Activated naive CD8-positive, alpha-beta T cell treated with anti-CD3 and anti-CD28 coated beads for 36 hours (primary cell): Measurements from ENCODE around the gene ACOT8. TPM values are rescaled to one million over a fixed set of nuclear protein-coding genes. Genes with fewer than 3 reads are reported as not detected.
"Not testable (repeated sequence)": the region's sequence is repeated elsewhere in the genome, so short reads cannot be mapped to it uniquely, and the experiment has no call there.

Experiments used
- DNase-seq: peaks from one replicate; pipeline ENCODE4 v3.0.0; 2021
- H3K27ac Mint-ChIP-seq: one replicate; pipeline ENCODE4 v1.8.0; 2022; ENCODE audit warnings: mild to moderate bottlenecking, moderate library complexity, mixed read lengths
- H3K27me3 Mint-ChIP-seq: one replicate; pipeline ENCODE4 v1.8.0; 2022; ENCODE audit warnings: mild to moderate bottlenecking, mixed read lengths
- H3K36me3 Mint-ChIP-seq: one replicate; pipeline ENCODE4 v1.8.0; 2021; ENCODE audit warnings: mild to moderate bottlenecking, mixed read lengths
- H3K4me1 Mint-ChIP-seq: one replicate; pipeline ENCODE4 v1.8.0; 2021; ENCODE audit warnings: mixed read lengths
- H3K4me3 Mint-ChIP-seq: one replicate; pipeline ENCODE4 v1.8.0; 2022; ENCODE audit warnings: mild to moderate bottlenecking, moderate library complexity, mixed read lengths
- H3K9me3 Mint-ChIP-seq: one replicate; pipeline ENCODE4 v1.8.0; 2022; ENCODE audit warnings: mixed read lengths
- total RNA-seq, 2 experiments: library from RNA; stranded (reverse); gene quantifications; one replicate each; pipeline ENCODE4 v1.2.3, GENCODE V29; 2021

The ACOT8 gene
- 10 to 100 TPM; 18.6 to 19.3 TPM for total RNA-seq

DNA sequence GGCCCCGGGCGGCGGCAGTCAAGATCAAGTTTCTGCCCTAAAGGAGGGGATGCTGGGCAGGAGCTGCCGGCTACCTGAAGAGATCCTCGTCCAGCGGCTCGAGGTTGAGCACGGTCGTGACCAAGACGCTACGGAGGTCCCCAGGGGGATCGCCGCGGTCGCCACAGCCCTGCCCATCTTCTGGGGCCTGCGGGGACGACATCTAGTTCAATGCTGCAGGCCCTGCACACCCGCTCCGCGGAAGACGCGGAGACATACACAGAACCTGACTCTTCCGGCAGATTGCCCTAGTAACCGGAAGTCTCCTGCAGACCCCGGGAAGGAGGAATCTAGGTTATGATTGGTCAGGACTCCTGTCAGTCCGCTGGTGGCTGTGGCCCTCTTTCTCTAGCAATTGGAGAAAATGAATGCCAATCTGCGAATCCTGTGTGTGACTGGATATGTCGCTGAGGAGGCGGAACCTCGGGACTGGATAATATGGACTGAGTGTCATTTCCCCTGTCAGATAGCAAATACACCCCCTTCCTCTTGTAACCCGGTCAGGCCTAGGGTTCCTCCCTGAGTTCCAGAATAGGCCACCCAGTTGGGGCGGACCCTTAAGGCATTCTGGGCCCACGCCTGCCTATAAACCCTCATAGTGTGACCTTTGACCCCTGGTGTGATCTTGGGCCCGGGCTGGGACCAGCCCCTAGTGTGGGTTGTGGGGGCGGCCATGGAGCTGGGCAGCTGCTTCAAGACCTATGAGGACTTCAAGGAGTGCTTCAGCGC, at the start of gene ACOT8, which contains the start of gene ZSWIM3:
ACOT8 (minus strand) TSS at position 279 of the 768 bp plus-strand sequence; CDS start at position 202, 77 bp downstream.
ZSWIM3 (plus strand) TSS at position 501 of the 768 bp plus-strand sequence; CDS start at position 713, 212 bp downstream.
- Mint-ChIP-seq H3K4me3 (peak within 1 kb of the TSS; percentile 96), H3K4me1 (peaks cover 42% of the 10 kb centered on the region), H3K9me3 (no peaks in the 10 kb centered on the region), H3K36me3 (peaks cover 6% of the 10 kb centered on the region), H3K27me3 (no peaks in the 10 kb centered on the region), H3K27ac (peak within 1 kb of the TSS; percentile 98)
- DNase-seq = peak; percentile 91

DNA sequence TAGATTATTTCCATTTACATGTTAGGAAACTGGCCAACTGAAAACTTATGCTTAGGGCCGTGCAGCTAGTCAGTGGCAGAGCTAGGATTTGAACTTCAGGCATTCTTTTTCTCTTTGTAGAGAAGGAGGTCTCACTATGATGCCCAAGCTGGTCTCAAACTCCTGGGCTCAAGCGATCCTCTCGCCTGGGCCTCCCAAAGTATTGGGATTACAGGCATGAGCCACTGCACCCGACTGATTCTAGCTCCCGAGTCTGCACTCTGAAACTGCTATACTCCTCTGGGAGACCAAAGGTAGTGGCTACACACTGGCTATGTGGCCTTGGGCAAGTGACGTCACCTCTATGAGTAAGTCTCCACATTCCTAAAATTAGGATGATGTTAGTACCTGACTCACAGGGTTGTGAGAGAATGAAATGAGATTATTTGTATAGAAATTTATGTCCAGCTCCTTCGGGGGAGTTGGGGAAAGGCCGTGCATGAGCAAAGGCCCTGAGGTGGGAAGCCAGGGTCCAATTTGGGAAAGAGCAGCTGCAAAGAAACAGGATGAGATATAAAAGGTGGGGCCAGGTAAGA, 48.4 kb upstream of the ACOT8 start:
- H3K9me3 Mint-ChIP-seq = no peaks in the 10 kb centered on the region
- no peaks in the 10 kb centered on the region for H3K36me3 Mint-ChIP-seq
- H3K4me3 Mint-ChIP-seq = no peak overlapping the region
- no peak overlapping the region for H3K27ac Mint-ChIP-seq
- H3K27me3 Mint-ChIP-seq = no peaks in the 10 kb centered on the region
- no peak for DNase-seq
- peaks cover 1% of the 10 kb centered on the region for H3K4me1 Mint-ChIP-seq

DNA sequence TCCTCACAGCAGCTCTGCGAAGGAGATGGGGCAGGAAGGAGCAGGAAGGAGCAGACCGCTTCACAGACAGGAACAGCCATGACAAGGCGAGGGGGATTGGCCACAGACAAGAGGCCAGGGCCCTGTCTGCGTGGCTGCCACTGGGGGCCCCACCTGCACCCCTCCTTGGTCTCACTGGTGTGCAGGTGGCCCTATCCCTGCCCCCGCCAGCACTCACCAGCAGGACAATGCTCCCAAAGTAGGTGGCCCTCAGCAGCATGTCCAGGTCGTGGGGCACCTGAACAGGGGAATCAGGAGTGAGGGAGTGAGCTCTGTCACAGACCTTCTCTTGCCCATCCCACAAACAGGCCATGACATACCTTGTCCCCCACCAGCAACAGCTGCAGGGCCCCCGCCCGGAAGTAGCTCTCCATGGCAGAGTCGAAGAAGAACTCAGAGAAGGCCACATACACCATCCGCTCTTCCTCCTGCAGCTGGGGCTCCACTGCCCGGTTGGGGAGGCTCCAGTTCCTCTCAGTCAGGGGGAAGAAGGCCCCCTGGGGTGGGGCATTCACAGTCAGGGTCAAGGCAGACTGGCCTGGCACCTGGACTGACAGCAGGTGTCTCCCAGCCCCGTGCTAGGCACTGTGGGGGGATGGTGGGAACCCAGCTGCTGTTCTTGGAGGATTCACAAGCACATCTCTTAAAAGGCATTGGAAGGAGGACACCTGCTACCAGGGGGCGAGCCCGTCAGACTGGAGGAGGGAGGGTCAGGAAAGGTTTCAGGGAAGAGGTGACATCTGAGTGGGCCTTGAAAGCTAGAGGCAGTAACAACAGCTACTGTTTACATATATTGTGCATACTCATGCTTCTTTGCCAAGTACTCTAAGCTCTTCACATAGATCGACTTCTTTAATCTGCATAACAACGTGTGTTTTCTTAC, 47.7 kb upstream of the ACOT8 start:
- DNase-seq = no peak
- Mint-ChIP-seq H3K36me3 (no peaks in the 10 kb centered on the region), H3K27ac (no peak overlapping the region), H3K4me3 (no peak overlapping the region), H3K4me1 (no peaks in the 10 kb centered on the region), H3K9me3 (no peaks in the 10 kb centered on the region), H3K27me3 (no peaks in the 10 kb centered on the region)

DNA sequence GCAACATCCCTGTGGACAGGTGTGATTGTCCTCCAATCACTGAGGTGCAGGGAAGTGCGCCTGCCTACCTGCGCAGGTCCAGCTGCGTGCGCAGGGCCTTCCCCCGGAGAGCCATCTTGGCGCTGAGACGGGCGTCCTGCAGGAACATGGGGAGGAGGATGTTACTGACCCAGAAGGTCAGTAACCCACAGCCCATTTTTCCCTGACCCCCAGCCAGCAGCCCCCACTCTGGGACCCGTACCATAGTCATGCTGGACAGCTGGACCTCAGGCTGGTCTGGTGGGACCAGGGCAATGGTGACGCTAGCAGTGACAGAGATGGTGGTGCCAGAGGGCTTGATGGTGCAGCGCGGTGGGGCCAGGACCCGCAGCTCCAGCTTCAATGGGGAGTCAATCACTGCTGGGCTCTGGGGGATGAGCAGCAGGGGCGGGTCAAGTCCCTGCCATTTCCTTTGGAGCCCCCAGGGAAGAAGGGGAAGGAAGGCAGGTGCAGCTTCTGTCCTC, 45.1 kb upstream of the ACOT8 start:
- Mint-ChIP-seq H3K36me3 (no peaks in the 10 kb centered on the region), H3K4me1 (no peaks in the 10 kb centered on the region), H3K27ac (no peak overlapping the region), H3K27me3 (no peaks in the 10 kb centered on the region), H3K9me3 (no peaks in the 10 kb centered on the region), H3K4me3 (no peak overlapping the region)
- DNase-seq = no peak

DNA sequence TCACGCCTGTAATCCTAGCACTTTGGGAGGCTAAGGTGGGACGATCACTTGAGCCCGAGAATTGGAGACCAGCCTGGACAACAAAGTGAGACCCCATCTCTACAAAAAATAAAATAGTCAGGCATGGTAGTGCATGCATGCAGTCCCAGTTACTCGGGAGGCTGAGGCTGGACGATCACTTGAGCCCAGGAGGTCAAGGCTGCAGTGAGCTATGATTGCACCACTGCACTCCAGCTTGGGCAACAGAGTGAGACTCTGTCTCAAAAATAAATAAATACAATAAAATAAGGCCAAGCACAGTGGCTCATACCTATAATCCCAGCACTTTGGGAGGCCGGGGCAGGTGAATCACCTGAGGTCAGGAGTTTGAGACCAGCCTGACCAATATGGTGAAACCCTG, 44.1 kb upstream of the ACOT8 start:
- not testable (repeated sequence) for H3K9me3 Mint-ChIP-seq, H3K4me1 Mint-ChIP-seq, DNase-seq, H3K36me3 Mint-ChIP-seq, H3K4me3 Mint-ChIP-seq, H3K27ac Mint-ChIP-seq, H3K27me3 Mint-ChIP-seq

DNA sequence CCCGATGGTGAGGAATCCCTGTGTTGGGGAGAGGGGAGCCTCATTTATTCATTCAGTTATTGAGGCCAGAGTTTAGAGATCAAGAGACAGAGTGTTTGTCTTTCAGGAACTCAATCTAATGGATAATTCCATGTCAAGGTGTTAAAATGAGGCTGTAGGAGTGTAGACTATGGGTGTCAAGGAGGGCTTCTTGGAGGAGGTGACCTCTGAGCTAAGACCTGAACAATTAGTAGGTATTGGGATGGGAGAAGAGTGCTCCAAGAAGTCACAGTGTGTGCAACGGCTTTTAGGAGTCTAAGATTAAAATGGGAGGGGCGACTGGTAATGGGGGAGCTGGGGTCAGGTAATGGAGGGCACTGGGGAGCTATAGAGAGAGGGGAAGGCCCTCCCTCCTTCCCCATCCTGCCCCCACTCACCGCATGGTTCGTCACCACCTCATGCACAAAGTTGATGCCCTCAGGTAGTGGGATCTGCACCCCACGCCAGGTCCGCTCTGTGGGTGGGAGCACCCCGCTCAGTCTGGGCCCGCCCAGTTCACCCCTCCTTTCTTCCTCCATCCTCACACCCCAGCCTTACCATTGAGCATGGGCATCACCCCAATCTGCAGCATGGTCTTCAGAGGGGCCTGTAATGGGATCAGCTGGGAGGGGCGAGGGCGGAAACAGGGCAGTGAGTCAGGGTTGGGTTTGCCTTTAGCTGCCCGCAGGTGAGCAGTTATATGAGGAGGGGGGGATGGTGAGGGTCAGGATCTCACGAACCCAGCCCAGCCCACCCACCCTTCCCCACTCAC, 42.0 kb upstream of the ACOT8 start:
- Mint-ChIP-seq H3K27ac (no peak overlapping the region), H3K9me3 (no peaks in the 10 kb centered on the region), H3K4me3 (no peak overlapping the region), H3K27me3 (no peaks in the 10 kb centered on the region), H3K4me1 (peaks cover under 1% of the 10 kb centered on the region), H3K36me3 (peaks cover 2% of the 10 kb centered on the region)
- no peak for DNase-seq

DNA sequence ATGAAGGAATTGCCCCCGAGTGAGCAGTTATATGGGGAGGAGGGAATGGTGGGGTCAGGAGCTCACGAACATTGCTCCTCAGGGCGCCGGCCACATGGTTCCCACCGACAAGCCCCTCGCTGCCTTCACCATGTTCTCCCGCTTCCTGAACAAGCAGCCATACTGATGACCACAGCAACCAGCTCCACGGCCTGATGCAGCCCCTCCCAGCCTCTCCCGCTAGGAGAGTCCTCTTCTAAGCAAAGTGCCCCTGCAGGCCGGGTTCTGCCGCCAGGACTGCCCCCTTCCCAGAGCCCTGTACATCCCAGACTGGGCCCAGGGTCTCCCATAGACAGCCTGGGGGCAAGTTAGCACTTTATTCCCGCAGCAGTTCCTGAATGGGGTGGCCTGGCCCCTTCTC, 41.1 kb upstream of the ACOT8 start:
- Mint-ChIP-seq H3K9me3 (no peaks in the 10 kb centered on the region), H3K27me3 (no peaks in the 10 kb centered on the region), H3K4me1 (peaks cover 6% of the 10 kb centered on the region), H3K27ac (no peak overlapping the region), H3K4me3 (no peak overlapping the region), H3K36me3 (peaks cover 7% of the 10 kb centered on the region)
- no peak for DNase-seq

DNA sequence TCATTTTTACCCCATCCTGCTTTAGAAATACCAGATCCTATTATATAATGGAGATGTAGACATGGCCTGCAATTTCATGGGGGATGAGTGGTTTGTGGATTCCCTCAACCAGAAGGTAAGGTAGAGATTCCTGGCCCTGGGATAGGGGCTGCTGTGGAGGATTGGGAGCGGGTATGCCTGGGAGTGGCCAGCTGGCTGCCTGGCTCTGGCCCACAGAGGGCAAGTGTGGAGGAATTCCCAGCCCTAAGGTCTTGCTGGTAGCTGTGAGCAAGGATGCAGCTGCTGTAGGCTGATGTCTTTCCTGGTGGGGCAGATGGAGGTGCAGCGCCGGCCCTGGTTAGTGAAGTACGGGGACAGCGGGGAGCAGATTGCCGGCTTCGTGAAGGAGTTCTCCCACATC, 40.5 kb upstream of the ACOT8 start:
- Mint-ChIP-seq H3K9me3 (no peaks in the 10 kb centered on the region), H3K36me3 (peaks cover 9% of the 10 kb centered on the region), H3K27ac (no peak overlapping the region), H3K4me1 (peaks cover 11% of the 10 kb centered on the region), H3K4me3 (no peak overlapping the region), H3K27me3 (no peaks in the 10 kb centered on the region)
- DNase-seq = no peak

DNA sequence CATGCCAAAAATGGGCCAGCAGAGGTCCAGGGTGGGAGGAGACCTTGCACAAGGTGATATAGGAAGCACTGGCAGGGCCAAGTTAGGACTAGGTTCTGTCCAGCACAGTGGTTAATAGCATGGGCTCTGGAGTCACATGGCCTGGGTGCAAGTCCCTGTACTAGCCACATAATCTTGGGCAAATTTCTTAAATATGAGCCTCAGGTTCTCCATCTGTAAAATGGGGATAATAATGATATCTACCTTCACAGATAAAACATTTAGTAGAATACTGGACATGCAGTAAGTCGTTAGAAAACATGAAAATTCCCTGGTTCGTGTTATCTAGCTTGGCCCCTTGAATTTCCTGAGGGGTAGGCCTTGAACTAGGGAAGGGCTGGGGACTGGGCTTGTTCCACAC, 40.1 kb upstream of the ACOT8 start:
- no peak for DNase-seq
- H3K36me3 Mint-ChIP-seq = peaks cover 9% of the 10 kb centered on the region

DNA sequence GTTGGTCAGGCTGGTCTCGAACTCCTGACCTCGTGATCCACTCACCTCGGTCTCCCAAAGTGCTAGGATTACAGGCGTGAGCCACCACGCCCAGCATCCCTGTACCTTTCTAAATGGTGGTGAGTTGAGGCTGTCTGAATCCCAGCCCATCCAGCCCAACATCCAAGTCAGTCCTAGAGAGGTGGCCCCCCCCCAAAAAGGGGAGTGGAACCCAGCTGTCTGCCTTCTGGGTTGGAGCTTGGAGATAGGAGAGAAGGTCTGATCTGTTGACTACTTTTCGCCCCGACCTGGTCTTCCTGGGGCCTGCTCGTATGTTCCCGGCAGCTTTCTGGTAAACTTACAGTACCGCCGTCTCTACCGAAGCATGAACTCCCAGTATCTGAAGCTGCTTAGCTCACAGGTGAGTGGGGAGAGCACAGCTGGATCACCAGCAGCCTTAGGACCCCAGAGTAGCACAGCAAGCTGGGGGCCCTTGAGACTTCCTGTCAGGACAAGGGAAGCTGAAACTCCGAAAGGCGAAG, 39.5 kb upstream of the ACOT8 start:
- H3K4me1 Mint-ChIP-seq = peaks cover 19% of the 10 kb centered on the region
- H3K9me3 Mint-ChIP-seq = no peaks in the 10 kb centered on the region
- no peak for DNase-seq
- H3K27ac Mint-ChIP-seq = no peak overlapping the region
- H3K27me3 Mint-ChIP-seq = no peaks in the 10 kb centered on the region
- H3K4me3 Mint-ChIP-seq = no peak overlapping the region
- peaks cover 9% of the 10 kb centered on the region for H3K36me3 Mint-ChIP-seq

More for the DNA sequence above, 40.1 kb upstream of the ACOT8 start:
- Mint-ChIP-seq H3K4me1 (peaks cover 15% of the 10 kb centered on the region), H3K4me3 (no peak overlapping the region), H3K27ac (no peak overlapping the region), H3K9me3 (no peaks in the 10 kb centered on the region), H3K27me3 (no peaks in the 10 kb centered on the region)

DNA sequence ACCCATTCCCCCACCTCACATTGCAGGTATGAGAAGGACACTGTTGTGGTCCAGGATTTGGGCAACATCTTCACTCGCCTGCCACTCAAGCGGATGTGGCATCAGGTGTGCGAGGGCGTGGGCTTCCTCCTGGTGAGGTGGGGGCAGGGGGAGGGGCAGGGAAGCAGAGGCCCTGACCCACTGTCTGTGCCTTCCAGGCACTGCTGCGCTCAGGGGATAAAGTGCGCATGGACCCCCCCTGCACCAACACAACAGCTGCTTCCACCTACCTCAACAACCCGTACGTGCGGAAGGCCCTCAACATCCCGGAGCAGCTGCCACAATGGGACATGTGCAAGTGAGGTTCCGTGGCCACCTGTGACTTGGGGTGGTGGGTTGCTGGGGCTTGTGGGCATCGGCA, 37.6 kb upstream of the ACOT8 start:
- Mint-ChIP-seq H3K4me3 (no peak overlapping the region), H3K4me1 (peaks cover 27% of the 10 kb centered on the region), H3K27me3 (no peaks in the 10 kb centered on the region), H3K36me3 (peaks cover 11% of the 10 kb centered on the region), H3K9me3 (no peaks in the 10 kb centered on the region), H3K27ac (no peak overlapping the region)
- DNase-seq = no peak

DNA sequence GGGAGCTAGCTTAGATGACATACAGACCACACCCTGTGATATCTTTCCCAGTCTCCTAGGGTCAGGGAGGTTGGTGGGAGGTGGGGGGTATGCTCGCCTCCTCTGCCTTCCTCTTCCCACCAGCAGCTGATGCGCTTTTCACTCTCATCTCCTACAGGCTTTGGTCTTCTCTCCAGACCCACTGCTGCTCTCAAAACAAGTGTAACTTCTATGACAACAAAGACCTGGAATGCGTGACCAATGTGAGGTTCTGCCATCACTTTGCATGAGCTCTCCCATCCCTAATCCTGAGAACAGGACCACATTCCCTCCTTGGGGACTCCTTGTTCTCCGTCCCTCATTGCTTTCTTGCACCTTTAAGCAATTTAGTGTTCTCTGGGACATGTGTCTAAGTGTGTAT, 36.6 kb upstream of the ACOT8 start:
- Mint-ChIP-seq H3K4me3 (peak overlapping the region; percentile 45), H3K27ac (peak overlapping the region; percentile 16), H3K36me3 (peaks cover 11% of the 10 kb centered on the region), H3K27me3 (no peaks in the 10 kb centered on the region), H3K4me1 (peaks cover 31% of the 10 kb centered on the region), H3K9me3 (no peaks in the 10 kb centered on the region)
- no peak for DNase-seq

DNA sequence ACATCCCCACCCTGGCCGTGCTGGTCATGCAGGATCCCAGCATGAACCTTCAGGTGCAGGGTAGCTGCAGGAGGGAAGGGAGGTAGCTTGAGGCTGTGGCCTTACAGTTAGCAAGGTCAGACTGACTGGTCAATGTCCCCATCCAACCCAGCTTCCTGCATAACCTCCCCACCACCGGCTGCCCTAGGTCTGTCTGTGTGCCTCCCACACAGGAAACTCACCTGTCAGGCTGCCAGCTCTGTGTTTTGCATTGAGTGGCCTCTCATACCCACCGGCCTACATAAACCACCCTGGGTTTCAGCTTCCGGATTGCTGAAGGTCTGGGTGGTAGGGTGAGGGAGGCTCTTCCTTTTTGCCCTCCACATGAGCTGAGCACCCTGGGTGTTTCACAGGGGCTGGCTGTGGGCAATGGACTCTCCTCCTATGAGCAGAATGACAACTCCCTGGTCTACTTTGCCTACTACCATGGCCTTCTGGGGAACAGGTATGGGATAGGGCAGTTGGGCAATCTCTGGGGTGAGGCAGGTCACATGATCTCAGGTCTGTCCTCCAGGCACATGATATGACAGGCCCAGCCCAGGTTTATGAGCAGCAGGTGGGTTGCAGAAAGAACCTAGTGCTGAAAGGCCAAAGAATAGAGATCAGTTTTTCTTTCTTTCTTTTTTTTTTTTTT, 35.8 kb upstream of the ACOT8 start:
- Mint-ChIP-seq H3K27me3 (no peaks in the 10 kb centered on the region), H3K27ac (peak overlapping the region; percentile 32), H3K36me3 (peaks cover 11% of the 10 kb centered on the region), H3K9me3 (no peaks in the 10 kb centered on the region), H3K4me1 (peaks cover 35% of the 10 kb centered on the region), H3K4me3 (peak overlapping the region; percentile 88)
- DNase-seq = no peak
